Effector memory CD4-positive, alpha-beta T cell (primary cell): ENCODE data around the gene ADGRA3.

Experiments
- DNase-seq, 3 donors: peaks; one replicate each; pipeline ENCODE4 v3.0.0-alpha.2; 2020
- H3K27ac ChIP-seq: 2 replicates; pipeline ENCODE4 v1.7.0; 2013; ENCODE audit warnings: mild to moderate bottlenecking, low read length, moderate library complexity; ENCODE audit not compliant: insufficient read depth, poor library complexity, severe bottlenecking
- H3K27me3 ChIP-seq: replicated peaks from 2 replicates; pipeline ENCODE4 v1.7.0; 2013; ENCODE audit warnings: mild to moderate bottlenecking, low read length; ENCODE audit not compliant: insufficient read depth, control insufficient read depth, poor library complexity, severe bottlenecking
- H3K36me3 ChIP-seq: 2 replicates; pipeline ENCODE4 v1.7.0; 2013; ENCODE audit warnings: mild to moderate bottlenecking, low read length, moderate library complexity; ENCODE audit not compliant: control insufficient read depth, insufficient read depth
- H3K4me1 ChIP-seq: 2 replicates; pipeline ENCODE4 v1.7.0; 2013; ENCODE audit warnings: low read length, mild to moderate bottlenecking; ENCODE audit not compliant: control insufficient read depth, insufficient read depth, poor library complexity, severe bottlenecking
- H3K4me3 ChIP-seq: 2 replicates; pipeline ENCODE4 v1.7.0; 2013; ENCODE audit warnings: low read length, low read depth, mild to moderate bottlenecking; ENCODE audit not compliant: insufficient read depth, poor library complexity, severe bottlenecking
- H3K9me3 ChIP-seq: 2 replicates; pipeline ENCODE4 v1.7.0; 2013; ENCODE audit warnings: mild to moderate bottlenecking, low read length, moderate library complexity; ENCODE audit not compliant: control insufficient read depth

Gene ADGRA3

DNA sequence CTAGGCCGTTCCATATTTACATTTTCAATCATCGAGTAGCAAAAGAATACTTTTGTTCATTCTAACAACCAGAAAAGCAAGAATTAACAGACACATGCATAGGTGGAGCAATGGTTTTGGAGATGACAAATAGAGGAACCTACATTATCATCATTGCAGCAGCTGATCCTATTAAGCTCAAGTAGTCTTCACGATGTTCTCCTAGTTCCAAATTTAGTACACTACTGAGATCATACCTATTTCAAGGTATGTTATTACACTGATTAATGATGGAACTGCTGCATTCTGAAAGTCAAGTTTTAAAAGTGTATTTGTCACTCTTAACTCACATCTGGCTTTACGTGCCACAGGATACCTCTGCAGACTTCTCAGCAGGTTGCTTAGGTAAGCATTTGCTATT lies 87.4 kb downstream of the ADGRA3 start:
- Histone ChIP-seq H3K4me3 (no peak overlapping the region), H3K9me3 (no peaks in the 10 kb centered on the region), H3K27me3 (no peaks in the 10 kb centered on the region), H3K4me1 (no peaks in the 10 kb centered on the region), H3K36me3 (no peaks in the 10 kb centered on the region), H3K27ac (no peak overlapping the region)
- no peak for DNase-seq

DNA sequence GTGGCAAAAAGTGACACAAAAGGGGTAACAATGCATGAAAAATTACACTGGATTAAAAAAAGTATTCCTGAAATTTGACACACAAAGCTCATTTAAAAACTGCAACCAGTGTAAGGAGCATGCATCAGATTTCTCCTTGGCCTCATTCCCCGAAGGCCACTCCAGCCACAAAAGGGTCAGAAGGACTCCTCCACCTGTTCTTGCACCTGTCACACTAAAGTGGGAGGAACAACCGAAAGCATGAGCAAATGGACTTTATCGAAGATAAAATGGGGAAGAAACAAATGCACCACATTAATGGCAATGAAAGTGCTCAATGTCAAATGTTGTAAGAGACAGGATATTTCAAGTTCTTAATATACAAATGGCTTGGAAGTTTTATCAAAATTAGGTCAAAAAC lies 88.2 kb downstream of the ADGRA3 start:
- H3K27me3 ChIP-seq: no peaks in the 10 kb centered on the region
- no peaks in the 10 kb centered on the region for H3K9me3 ChIP-seq
- H3K36me3 ChIP-seq: no peaks in the 10 kb centered on the region
- no peak for DNase-seq
- no peak overlapping the region for H3K27ac ChIP-seq
- no peak overlapping the region for H3K4me3 ChIP-seq
- no peaks in the 10 kb centered on the region for H3K4me1 ChIP-seq

DNA sequence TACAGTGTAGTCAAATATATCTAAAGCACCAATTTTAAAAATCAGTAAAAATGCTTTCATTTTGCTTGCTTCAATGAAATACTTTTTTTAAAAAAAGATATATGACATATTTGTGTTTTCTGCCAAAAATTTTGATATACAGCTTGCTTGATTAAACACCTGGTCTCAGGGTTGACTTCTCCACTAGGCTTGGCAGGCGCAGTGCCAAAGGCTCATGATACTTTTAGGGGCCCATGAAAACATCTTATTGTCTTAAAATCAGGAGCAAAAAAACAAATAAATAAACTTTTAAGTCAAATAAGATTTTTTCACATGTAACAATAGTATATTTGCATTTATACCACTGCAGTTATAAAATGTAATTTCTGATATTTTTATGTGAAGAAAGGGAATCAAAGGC lies 95.6 kb downstream of the ADGRA3 start:
- no peak for DNase-seq
- Histone ChIP-seq H3K4me1 (no peaks in the 10 kb centered on the region), H3K9me3 (no peaks in the 10 kb centered on the region), H3K36me3 (no peaks in the 10 kb centered on the region), H3K27ac (no peak overlapping the region), H3K27me3 (no peaks in the 10 kb centered on the region), H3K4me3 (no peak overlapping the region)

DNA sequence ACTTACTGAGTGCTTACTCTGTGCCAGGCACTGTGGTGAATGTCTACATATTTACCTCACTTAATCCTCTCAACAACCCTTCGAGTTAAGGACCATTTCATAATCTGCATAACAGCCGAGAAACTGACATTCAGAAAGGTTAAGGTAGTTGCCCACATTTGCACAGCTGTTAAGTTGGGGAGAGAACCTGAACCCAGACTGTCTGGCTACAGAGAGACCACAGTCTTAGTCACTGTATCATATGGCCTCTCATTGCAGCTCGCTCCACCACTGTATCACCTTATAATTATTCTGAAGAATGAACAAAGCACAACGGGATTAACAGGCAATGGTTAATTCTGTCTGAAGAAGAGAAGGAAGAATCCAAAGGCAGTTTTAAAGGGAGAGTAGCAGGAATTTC lies 98.5 kb downstream of the ADGRA3 start:
- no peaks in the 10 kb centered on the region for H3K36me3 ChIP-seq

DNA sequence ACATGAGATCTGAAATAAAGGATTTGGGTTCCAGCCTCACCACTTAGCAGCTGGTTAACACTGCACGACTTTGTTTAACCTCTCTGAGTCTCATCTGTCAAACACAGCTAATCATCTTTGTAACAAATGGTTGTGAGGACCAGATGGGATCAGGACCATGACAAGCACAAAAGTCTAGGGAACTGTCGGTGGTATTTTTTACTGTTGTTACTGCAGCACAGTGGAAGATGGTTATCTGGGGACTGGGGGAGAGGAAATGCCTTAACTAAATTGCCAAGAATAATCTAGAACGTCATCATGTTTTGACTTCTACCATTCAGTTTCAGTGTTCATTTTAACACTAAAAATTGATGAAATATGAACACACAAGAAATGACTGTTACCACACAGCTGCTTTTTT lies 99.5 kb downstream of the ADGRA3 start:
- H3K27ac ChIP-seq: no peak overlapping the region
- no peaks in the 10 kb centered on the region for H3K27me3 ChIP-seq
- no peaks in the 10 kb centered on the region for H3K9me3 ChIP-seq
- no peak overlapping the region for H3K4me3 ChIP-seq
- no peaks in the 10 kb centered on the region for H3K4me1 ChIP-seq
- no peak for DNase-seq
- H3K36me3 ChIP-seq: no peaks in the 10 kb centered on the region

More for the DNA sequence above, 98.5 kb downstream of the ADGRA3 start:
- no peak overlapping the region for H3K27ac ChIP-seq
- H3K9me3 ChIP-seq: no peaks in the 10 kb centered on the region
- H3K27me3 ChIP-seq: no peaks in the 10 kb centered on the region
- DNase-seq: no peak
- H3K4me3 ChIP-seq: no peak overlapping the region
- no peaks in the 10 kb centered on the region for H3K4me1 ChIP-seq

DNA sequence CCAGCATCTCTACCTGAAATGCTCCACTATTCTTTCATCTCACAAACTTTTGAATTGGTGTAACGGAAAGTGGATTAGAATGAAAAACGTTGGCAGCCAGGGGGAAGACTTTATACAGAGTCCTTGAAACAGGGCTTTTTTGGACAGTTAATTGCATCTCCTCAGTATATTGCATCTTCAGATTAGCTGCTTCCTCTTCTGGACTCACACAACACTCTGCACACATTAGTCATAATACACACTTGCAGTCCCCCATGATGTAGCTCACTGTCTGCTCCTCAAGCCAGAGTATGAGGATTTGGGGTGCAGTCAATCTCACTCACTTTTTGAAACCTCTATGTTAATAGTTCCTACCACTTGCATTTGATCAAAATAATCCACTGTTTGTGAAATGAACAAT lies 101.0 kb downstream of the ADGRA3 start:
- no peak for DNase-seq
- no peaks in the 10 kb centered on the region for H3K9me3 ChIP-seq
- H3K4me1 ChIP-seq: no peaks in the 10 kb centered on the region
- H3K4me3 ChIP-seq: no peak overlapping the region
- no peak overlapping the region for H3K27ac ChIP-seq
- H3K27me3 ChIP-seq: no peaks in the 10 kb centered on the region
- H3K36me3 ChIP-seq: no peaks in the 10 kb centered on the region

DNA sequence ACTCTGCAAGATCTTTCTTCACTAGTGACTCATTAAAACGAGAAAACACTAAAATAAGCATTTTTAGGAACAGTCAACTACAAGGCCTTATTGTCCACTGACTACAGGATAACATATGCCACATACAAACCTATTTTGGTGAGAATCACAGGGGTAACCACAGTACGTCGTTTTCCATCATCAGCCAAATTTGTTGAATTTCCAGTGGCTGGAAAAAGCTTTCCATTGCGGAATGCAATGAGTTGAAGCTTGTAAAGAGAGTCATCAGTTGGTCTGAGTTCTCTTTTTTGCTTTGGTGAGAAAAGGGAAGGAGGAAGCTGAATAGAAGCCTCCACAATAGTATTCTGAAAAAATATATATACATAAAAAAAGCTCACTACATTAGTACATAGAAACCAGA lies 102.4 kb downstream of the ADGRA3 start:
- Histone ChIP-seq H3K27ac (no peak overlapping the region), H3K27me3 (no peaks in the 10 kb centered on the region), H3K4me1 (no peaks in the 10 kb centered on the region), H3K4me3 (no peak overlapping the region), H3K9me3 (no peaks in the 10 kb centered on the region), H3K36me3 (no peaks in the 10 kb centered on the region)
- no peak for DNase-seq

DNA sequence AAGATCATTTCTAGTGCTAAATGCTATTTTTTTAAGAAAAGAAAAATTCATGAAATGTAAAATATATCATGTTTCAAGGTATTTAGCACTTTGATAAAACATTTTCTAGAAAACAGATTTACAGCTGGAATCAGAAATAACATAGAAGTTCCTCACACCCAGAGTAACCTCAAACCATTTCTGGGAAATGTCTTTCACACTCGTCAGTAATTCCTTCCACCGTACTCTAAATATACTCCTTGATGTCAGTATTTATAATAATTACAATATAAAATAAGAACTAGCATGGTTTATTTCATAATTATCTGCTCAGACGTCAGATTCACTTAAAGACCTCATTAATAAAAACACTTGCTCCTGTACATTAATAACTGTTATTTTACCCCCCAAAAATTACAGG lies 103.9 kb downstream of the ADGRA3 start:
- Histone ChIP-seq H3K9me3 (no peaks in the 10 kb centered on the region), H3K4me1 (no peaks in the 10 kb centered on the region)

DNA sequence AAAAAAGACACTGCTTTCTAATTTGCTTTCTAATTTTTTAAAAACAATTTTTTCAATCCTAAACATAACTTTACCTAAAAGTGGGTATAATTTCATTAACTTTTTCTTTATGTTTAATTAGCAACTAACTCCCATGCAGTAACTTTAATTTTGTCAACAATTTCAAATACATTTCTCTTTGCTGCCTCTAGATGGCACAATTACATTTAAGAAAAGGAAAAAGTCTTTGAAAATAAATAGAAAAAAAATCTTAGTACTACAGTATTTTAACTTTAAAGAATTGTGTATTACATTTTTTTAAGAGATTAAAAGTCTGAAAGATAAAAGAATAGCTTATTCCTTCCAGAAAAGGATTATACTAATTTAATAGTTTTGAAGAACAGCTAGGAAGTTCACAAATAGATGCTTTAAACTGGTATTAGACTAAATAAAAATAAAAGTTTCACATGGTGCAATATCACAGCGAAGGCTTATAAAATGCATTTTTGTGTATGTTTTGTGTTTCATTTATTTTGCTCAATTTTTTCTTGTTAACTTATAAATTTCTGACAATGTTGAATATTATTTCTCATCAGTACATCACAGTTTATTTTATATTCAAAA lies 105.1 kb downstream of the ADGRA3 start:
- no peaks in the 10 kb centered on the region for H3K9me3 ChIP-seq
- no peaks in the 10 kb centered on the region for H3K36me3 ChIP-seq
- no peaks in the 10 kb centered on the region for H3K4me1 ChIP-seq
- H3K4me3 ChIP-seq: no peak overlapping the region
- no peak for DNase-seq
- H3K27me3 ChIP-seq: no peaks in the 10 kb centered on the region
- H3K27ac ChIP-seq: no peak overlapping the region

More for the DNA sequence above, 103.9 kb downstream of the ADGRA3 start:
- no peaks in the 10 kb centered on the region for H3K27me3 ChIP-seq
- no peak overlapping the region for H3K27ac ChIP-seq
- H3K36me3 ChIP-seq: no peaks in the 10 kb centered on the region
- no peak overlapping the region for H3K4me3 ChIP-seq
- DNase-seq: no peak

DNA sequence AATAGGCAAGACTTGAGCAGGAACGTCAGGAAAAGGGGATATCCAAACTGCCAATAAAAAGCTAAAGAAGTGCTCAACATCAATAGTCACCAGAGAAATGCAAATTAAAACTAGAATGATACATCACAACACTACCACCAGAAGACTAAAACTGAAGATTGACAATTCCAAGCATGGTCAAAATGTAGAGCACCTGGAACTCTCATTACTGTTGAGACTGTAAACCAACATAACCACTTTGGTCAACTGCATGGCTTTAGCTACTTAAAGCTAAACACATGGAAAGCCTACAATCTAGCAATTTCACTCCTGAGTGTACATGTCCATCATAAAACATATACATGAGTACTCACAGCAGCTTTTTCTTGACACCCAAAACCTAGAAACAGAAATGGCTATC lies 107.4 kb downstream of the ADGRA3 start:
- H3K27me3 ChIP-seq: no peaks in the 10 kb centered on the region
- H3K9me3 ChIP-seq: no peaks in the 10 kb centered on the region
- H3K36me3 ChIP-seq: no peaks in the 10 kb centered on the region
- no peak for DNase-seq
- no peak overlapping the region for H3K27ac ChIP-seq
- H3K4me1 ChIP-seq: no peaks in the 10 kb centered on the region
- H3K4me3 ChIP-seq: no peak overlapping the region
